ENCODE measurements around the gene SAP30. TPM values are rescaled to one million over a fixed set of nuclear protein-coding genes. Genes with fewer than 3 reads are reported as not detected.

SAP30 gene
- total RNA-seq, 1 experiment from 2014 or later: 12.0 TPM

GRCh38 chr4:173357939-173358338, 12.8 kb upstream of the SAP30 start:
- H2AFZ ChIP-seq (ENCODE audit: low read depth, low read length, poor library complexity, severe bottlenecking): no peak overlapping the region
- H4K20me1 ChIP-seq (ENCODE audit: insufficient read depth): no peaks in the 10 kb centered on the region
- ChIA-PET POLR2A (interaction anchor here (1.6 kb wide), 1 partner anchor 11 kb away, joined by 3 read pairs; no protein-coding TSS in a partner anchor), RAD21 (ENCODE audit: low non-redundant PET in 1 of 2, low total read pairs in 2 of 2, uncharacterized antibody in 2 of 2, unreplicated experiment in 2 of 2) (no interaction called here), CTCF (no interaction called here)
- H3K79me2 ChIP-seq (ENCODE audit: insufficient read depth, low read length): no peaks in the 10 kb centered on the region
- H3K9ac ChIP-seq (ENCODE audit: low read length): no peak overlapping the region
- no peak overlapping the region for H3K4me2 ChIP-seq (ENCODE audit: low read length)
- no peak for DNase-seq (ENCODE audit: low read depth, low spot score)
- H3K36me3 ChIP-seq (ENCODE audit: control insufficient read depth in 1 of 2, insufficient read depth in 2 of 2, low read length in 2 of 2): no peaks in the 10 kb centered on the region
- H3K9me3 ChIP-seq (ENCODE audit: control insufficient read depth in 1 of 2, insufficient read depth in 1 of 2, low read depth in 1 of 2, low read length in 2 of 2): no peaks in the 10 kb centered on the region
- H3K27ac ChIP-seq (ENCODE audit: low read depth, low read length): no peak overlapping the region
- no peaks in the 10 kb centered on the region for H3K4me1 ChIP-seq (ENCODE audit: control insufficient read depth in 1 of 2, insufficient read depth in 2 of 2, low read length in 2 of 2)
- no peaks in the 10 kb centered on the region for H3K9me2 ChIP-seq (ENCODE audit: insufficient read depth)
- no TSS peak for BruUV-seq (replicated peaks)
- TF ChIP-seq EZH2phosphoT487 (IDR thresholded peaks at IDR 0.05; ENCODE audit: borderline replicate concordance) (no peak), SIN3A (IDR thresholded peaks at IDR 0.05; ENCODE audit: low read depth) (no peak), CTCF (IDR thresholded peaks at IDR 0.05 in 2 of 3, conservative IDR thresholded peaks at IDR 0.05 in 1 of 3; ENCODE audit: borderline replicate concordance in 1 of 3, insufficient read depth in 1 of 3, low read depth in 2 of 3, low read length in 2 of 3) (no peak), JUND (IDR thresholded peaks at IDR 0.05) (no peak), POLR2AphosphoS5 (IDR thresholded peaks at IDR 0.05; ENCODE audit: low read depth, low read length) (no peak), POLR2A (IDR thresholded peaks at IDR 0.05; ENCODE audit: borderline replicate concordance, extremely low read depth, insufficient read depth, insufficient read length) (no peak), SRF (IDR thresholded peaks at IDR 0.05; ENCODE audit: low read depth) (no peak), FOSL1 (IDR thresholded peaks at IDR 0.05; ENCODE audit: low read depth) (no peak), SP1 (IDR thresholded peaks at IDR 0.05; ENCODE audit: low read depth) (no peak), REST (IDR thresholded peaks at IDR 0.05; ENCODE audit: low read depth) (no peak), CEBPB (IDR thresholded peaks at IDR 0.05; ENCODE audit: low read depth) (no peak), CBX3 (IDR thresholded peaks at IDR 0.05; ENCODE audit: low read depth) (no peak), ELF1 (IDR thresholded peaks at IDR 0.05; ENCODE audit: borderline replicate concordance, low read depth) (no peak)
- TF ChIP-seq, protein P1, sequence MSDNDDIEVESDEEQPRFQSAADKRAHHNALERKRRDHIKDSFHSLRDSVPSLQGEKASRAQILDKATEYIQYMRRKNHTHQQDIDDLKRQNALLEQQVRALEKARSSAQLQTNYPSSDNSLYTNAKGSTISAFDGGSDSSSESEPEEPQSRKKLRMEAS (IDR thresholded peaks at IDR 0.05): no peak
- H3K27me3 ChIP-seq (ENCODE audit: insufficient read depth, low read length): no peaks in the 10 kb centered on the region
- H3K4me3 ChIP-seq (replicated peaks in 1 of 2; ENCODE audit: low read depth in 1 of 2, low read length in 2 of 2): no peak overlapping the region
- no peak for ATAC-seq
- intact Hi-C loops (cut with micrococcal nuclease): no loop called here

Data from HCT116 (cell line).